ENCODE data around the gene C15orf40.
"Not testable (repeated sequence)": the region's sequence is repeated elsewhere in the genome, so short reads cannot be mapped to it uniquely, and the experiment has no call there.

Gene C15orf40

GRCh38 chr15:82950746-82951370 lies 60.6 kb downstream of the C15orf40 start:
- peak; percentile 19 for DNase-seq

- DNase-seq, result no peak
Observed at GRCh38 chr15:82950295-82950694, 61.1 kb downstream of the C15orf40 start.

- DNase-seq, result no peak
Observed at GRCh38 chr15:82946155-82946701, 65.2 kb downstream of the C15orf40 start.

- no peak for DNase-seq
Observed at GRCh38 chr15:82945326-82945725, 66.1 kb downstream of the C15orf40 start.

- no peak for DNase-seq
Observed at GRCh38 chr15:82944821-82945220, 66.6 kb downstream of the C15orf40 start.

GRCh38 chr15:82944056-82944455 lies 67.4 kb downstream of the C15orf40 start:
- DNase-seq, result no peak

- DNase-seq, result no peak
Observed at GRCh38 chr15:82943176-82943575, 68.3 kb downstream of the C15orf40 start.

GRCh38 chr15:82942691-82943090 lies 68.7 kb downstream of the C15orf40 start:
- DNase-seq, result no peak

- not testable (repeated sequence) for DNase-seq
Observed at GRCh38 chr15:82939678-82940077, 71.8 kb downstream of the C15orf40 start.

Data from stimulated activated CD4-positive, alpha-beta T cell treated with anti-CD3 and anti-CD28 coated beads, Interleukin-15, amount 100 ng/mL, for 24 hours (primary cell).